ENCODE measurements around the gene VASH2.
A peak's percentile ranks its signal among the peaks of the same experiment; 100 is the strongest.

Gene VASH2

GRCh38 chr1:212943393-212943710 is 7.0 kb upstream of the VASH2 start:
- TF ChIP-seq, protein P1, sequence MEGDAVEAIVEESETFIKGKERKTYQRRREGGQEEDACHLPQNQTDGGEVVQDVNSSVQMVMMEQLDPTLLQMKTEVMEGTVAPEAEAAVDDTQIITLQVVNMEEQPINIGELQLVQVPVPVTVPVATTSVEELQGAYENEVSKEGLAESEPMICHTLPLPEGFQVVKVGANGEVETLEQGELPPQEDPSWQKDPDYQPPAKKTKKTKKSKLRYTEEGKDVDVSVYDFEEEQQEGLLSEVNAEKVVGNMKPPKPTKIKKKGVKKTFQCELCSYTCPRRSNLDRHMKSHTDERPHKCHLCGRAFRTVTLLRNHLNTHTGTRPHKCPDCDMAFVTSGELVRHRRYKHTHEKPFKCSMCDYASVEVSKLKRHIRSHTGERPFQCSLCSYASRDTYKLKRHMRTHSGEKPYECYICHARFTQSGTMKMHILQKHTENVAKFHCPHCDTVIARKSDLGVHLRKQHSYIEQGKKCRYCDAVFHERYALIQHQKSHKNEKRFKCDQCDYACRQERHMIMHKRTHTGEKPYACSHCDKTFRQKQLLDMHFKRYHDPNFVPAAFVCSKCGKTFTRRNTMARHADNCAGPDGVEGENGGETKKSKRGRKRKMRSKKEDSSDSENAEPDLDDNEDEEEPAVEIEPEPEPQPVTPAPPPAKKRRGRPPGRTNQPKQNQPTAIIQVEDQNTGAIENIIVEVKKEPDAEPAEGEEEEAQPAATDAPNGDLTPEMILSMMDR (IDR thresholded peaks at IDR 0.05; ENCODE audit: low read depth, low read length) = no peak
- no peak for DNase-seq (ENCODE audit: low read depth, low spot score)
- in situ Hi-C loops (cut with HindIII; ENCODE audit: low sequenced_read_pairs) = no loop called here
- H3K4me3 ChIP-seq (ENCODE audit: low read depth, low read length) = no peak overlapping the region

GRCh38 chr1:212944229-212944901 is 6.0 kb upstream of the VASH2 start:
- in situ Hi-C loops (cut with HindIII; ENCODE audit: low sequenced_read_pairs) = no loop called here
- TF ChIP-seq, protein P1 (IDR thresholded peaks at IDR 0.05; ENCODE audit: low read depth, low read length) = no peak
- no peak overlapping the region for H3K4me3 ChIP-seq (ENCODE audit: low read depth, low read length)
- DNase-seq (ENCODE audit: low read depth, low spot score) = no peak

DNA sequence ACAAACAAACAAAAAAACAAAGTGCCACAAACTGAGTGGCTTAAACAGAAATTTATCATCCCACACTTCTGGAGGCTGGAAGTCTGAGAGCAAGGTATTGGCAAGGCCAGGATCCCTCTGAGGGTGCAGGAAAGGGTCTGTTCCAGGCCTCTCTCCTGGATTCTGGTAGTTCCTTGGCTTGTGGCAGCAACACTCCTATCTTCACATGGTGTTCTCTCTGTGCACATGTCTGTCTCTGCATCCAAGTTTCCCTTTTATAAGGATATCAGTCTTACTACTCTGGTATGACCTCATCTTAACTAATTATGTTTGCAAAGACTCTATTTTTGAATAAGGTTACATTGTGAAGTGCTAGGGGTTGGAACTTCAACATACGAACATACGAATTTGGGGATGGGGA is 5.3 kb upstream of the VASH2 start:
- TF ChIP-seq, protein P1 (IDR thresholded peaks at IDR 0.05; ENCODE audit: low read depth, low read length) = no peak
- H3K4me3 ChIP-seq (ENCODE audit: low read depth, low read length) = no peak overlapping the region
- DNase-seq (ENCODE audit: low read depth, low spot score) = no peak
- in situ Hi-C loops (cut with HindIII; ENCODE audit: low sequenced_read_pairs) = no loop called here

- no peak for DNase-seq (ENCODE audit: low read depth, low spot score)
- in situ Hi-C loops (cut with HindIII; ENCODE audit: low sequenced_read_pairs) = no loop called here
- H3K4me3 ChIP-seq (ENCODE audit: low read depth, low read length) = no peak overlapping the region
- TF ChIP-seq, protein P1 (IDR thresholded peaks at IDR 0.05; ENCODE audit: low read depth, low read length) = no peak
These were observed 4.7 kb upstream of the VASH2 start for GRCh38 chr1:212945463-212946160.

DNA sequence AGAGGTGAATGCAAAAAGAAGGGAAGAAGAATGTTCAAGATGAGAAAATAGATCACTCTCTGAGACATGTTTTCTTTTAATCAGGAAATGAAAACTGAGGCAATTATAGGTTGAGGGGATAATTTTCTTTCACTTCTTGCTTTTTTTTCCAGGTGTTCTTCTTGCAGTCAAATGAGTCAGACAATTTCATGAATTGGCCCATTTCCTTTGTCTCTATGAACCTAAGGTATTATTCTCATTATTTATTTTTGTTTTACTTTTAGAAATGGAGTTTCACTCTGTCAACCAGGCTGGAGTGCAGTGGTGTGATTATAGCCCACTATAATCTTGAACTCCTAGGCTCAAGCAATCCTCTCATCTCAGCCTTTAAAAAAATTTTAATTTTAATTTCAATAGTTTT is 3.5 kb upstream of the VASH2 start:
- in situ Hi-C loops (cut with HindIII; ENCODE audit: low sequenced_read_pairs) = no loop called here
- TF ChIP-seq, protein P1 (IDR thresholded peaks at IDR 0.05; ENCODE audit: low read depth, low read length) = no peak
- no peak for DNase-seq (ENCODE audit: low read depth, low spot score)
- H3K4me3 ChIP-seq (ENCODE audit: low read depth, low read length) = no peak overlapping the region

DNA sequence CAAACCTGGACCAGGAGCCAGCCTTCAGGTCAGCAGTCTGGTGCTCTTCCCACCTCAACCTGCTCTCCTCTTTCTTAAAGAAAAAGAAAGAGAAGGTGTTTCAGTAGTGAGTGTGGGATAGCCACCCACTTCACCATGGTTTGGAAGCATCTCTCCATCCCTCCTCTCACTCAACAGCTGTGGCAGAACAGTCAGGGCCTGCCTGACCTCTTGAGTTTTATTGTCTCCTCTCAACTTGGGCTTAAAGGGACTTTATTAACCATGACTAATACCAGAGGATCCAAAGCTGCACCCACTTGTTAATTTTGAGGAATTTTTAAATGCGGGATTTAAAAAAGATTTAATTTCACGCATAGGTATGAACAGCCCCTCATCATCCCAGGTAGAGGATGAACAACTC is 570 bp upstream of the VASH2 start:
- TF ChIP-seq, protein P1 (IDR thresholded peaks at IDR 0.05; ENCODE audit: low read depth, low read length) = no peak
- in situ Hi-C loops (cut with HindIII; ENCODE audit: low sequenced_read_pairs) = no loop called here
- no peak for DNase-seq (ENCODE audit: low read depth, low spot score)
- peak overlapping the region; percentile 65 for H3K4me3 ChIP-seq (ENCODE audit: low read depth, low read length)

Measured in astrocyte of the spinal cord (primary cell).